ENCODE measurements around the gene ACAT2.
"Not testable (repeated sequence)": the region's sequence is repeated elsewhere in the genome, so short reads cannot be mapped to it uniquely, and the experiment has no call there.

ACAT2 gene

GRCh38 chr6:159732550-159732949 lies 29.3 kb upstream of the ACAT2 start:
- DNase-seq, result not testable (repeated sequence)

DNA sequence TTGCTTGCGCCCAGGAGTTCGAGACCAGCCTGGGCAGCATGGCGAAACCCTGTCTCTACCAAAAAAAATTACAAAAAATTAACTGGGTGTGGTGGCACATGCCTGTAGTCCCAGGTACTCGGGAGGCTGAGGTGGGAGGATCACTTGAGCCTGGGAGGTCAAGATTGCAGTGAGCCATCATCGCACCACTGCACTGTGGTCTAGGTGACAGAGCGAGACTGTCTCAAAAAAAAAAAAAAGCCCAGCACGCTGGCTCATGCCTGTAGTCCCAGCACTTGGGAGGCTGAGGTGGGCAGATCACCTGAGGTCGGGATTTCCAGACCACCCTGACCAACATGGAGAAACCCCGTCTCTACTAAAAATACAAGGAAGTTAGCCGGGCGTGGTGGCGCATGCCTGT lies 28.4 kb upstream of the ACAT2 start:
- DNase-seq, result not testable (repeated sequence)

GRCh38 chr6:159736908-159737307 lies 24.9 kb upstream of the ACAT2 start:
- DNase-seq, result no peak

GRCh38 chr6:159739341-159739740 lies 22.5 kb upstream of the ACAT2 start:
- DNase-seq, result no peak

- DNase-seq, result no peak
These were observed 19.7 kb upstream of the ACAT2 start for GRCh38 chr6:159742165-159742564.

- DNase-seq, result no peak
These were observed 16.8 kb upstream of the ACAT2 start for GRCh38 chr6:159745081-159745480.

DNA sequence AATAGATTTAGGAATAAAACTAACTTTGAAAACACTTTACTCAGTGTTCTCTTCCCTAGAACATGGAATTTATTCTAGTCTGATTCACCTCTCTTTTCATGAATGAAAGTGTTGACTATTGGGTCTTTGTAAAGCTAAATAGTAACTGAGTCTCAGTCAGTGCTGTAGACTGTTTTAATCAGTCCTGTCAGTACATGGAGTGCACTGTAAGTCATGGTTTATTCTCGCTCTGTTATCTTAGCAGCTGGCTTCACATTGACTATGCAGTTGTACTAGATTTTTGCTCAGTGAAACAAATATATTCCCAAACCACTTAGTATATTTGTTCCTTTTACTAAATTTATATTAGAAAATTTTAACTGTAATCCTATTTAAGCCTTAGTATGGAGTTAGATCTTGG lies 15.1 kb upstream of the ACAT2 start:
- no peak for DNase-seq

DNA sequence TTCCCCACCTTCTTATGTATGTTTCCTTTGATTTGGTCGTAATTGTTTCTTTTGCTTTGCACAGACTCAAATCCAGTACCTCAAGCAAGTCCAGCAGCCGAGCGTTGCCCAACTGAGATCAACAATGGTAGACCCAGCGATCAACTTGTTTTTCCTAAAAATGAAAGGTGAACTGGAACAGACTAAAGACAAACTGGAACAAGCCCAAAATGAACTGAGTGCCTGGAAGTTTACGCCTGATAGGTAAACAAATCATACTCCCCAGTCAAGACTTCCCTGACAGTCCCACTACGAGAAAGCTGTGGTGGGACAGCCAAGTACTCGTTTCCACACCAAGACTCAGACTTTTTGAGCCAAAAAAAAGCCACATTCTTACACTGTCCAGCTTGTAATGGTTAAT lies 13.7 kb upstream of the ACAT2 start:
- not testable (repeated sequence) for DNase-seq

DNA sequence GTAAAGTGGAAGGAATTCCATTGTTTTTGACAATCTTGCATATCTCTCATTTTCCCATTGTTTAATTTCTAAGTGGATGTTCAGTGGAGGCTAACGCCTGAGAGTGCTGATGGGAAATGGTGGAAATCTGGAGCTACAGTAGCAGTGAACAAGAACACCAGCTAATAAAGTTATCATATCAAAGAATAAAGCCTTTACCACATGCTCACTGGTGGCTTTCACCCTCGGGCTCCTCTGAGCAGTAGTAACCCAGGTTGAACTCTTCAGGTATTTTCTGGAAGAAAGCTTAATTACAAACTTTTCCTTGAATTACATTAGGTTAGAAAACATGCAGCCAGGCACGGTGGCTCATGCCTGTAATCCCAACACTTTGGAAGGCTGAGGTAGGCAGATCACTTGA lies 10.4 kb upstream of the ACAT2 start:
- no peak for DNase-seq

DNA sequence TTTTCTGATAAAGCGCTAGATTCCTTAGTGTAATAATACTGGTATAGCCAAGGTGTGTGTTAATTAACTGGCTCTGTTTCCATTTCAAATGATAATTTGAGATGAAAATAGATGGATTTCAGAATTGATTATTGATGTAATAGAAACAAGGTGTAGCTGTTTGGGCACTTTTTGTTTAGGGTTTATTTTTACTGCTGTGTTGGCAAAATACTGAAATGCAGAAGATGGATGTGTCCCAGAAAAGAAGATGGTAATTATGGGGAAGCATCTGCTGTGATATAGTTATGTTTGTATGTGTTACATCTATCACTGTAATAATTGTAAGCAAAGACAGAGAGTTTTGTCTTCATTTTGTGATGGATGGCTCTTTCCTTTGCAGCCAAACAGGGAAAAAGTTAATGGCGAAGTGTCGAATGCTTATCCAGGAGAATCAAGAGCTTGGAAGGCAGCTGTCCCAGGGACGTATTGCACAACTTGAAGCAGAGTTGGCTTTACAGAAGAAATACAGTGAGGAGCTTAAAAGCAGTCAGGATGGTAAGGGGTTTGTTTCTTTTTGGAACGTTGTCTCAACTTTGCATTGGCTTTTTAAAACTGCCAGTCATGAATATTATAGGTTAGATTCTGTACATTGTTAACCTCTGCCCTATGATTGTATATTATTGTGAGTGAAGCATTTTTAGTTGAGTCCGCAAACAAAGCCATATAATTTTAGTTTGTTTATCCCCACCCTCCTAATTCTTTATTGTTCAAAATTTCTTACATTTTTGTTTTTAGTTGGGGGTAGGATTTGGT lies 8.6 kb upstream of the ACAT2 start:
- DNase-seq, result no peak

DNA sequence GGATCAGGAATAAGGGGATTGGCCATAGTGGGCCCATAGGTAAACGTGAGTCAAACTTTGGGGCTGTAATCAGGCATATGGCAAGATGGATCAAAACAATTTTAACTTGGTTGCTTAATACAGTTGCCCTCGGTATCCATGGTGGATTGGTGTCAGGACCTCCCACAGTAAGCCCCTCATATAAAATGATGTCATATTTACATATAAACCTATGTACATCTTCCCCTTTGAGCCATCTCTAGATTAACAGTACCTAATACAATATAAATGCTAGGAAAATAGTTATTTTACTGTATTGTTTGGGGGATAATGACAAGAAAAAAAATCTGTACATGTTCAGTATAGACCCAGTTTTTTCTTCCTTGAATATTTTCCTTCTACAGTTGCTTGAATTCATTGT lies 7.4 kb upstream of the ACAT2 start:
- no peak for DNase-seq

GRCh38 chr6:159754959-159755914 lies 6.6 kb upstream of the ACAT2 start:
- DNase-seq, result no peak

DNA sequence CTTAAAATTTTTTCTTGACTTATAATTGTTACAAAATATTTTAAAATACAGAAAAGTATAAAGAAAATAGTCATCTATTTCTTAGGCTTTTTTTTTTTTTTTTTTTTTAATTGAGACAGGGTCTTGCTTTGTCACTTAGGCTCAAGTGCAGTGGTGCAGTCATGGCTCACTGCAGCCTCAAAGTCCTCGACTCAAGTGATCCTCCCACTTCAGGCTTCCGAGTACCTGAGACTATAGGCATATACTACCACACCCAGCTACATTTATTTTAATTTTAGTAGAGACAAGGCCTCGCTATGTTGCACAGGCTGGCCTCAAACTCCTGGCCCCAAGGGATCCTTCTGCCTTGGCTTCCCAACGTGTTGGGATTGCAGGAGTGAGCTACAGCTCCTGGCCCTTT lies 5.3 kb upstream of the ACAT2 start:
- DNase-seq, result no peak

DNA sequence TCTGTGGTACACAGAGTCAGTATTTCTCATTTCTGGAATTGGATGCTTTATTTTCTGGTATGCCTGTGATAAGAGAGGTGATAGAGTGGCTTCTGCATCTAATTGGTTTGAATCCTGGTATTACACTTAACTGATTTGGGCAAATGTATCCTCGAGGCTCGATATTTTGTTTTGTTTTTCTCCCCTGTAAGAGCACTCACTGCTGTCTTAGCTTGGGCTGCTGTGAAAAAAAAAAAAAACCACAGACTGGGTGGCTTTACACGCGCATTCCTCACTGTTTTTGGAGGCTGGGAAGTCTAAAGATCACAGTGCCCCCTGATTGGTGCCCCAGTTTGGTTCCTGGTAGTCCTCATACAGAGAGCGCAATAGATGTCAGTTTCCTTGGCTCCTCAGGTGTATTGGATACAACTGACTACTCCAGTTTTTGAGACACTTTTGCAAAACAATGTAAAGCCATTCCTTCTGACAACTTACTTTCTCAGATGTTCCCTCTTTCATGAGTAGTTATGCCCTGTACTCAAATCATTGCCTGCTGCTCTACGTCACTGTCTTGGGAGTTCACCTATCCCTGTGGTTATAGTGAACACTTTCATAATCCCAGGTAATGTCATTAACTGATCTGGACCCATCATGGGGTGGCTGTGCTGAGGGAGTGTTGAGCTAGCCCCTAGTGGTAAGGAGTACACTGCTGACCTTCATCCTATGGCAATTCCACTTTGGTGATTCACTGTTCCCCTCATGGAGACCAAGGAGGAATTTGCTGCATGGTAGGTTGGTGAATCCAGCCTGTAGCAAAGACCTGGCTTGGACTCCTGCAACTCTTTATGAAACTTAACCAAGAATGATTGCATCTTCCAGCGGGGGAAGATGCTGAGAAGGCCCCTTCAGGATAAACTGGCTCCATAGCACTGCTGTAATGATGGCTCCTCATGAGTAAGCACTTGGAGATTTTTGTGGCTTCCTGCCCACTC lies 3.5 kb upstream of the ACAT2 start:
- DNase-seq, result peak; percentile 94

- DNase-seq, result no peak
These were observed 2.2 kb upstream of the ACAT2 start for GRCh38 chr6:159759645-159760044.

DNA sequence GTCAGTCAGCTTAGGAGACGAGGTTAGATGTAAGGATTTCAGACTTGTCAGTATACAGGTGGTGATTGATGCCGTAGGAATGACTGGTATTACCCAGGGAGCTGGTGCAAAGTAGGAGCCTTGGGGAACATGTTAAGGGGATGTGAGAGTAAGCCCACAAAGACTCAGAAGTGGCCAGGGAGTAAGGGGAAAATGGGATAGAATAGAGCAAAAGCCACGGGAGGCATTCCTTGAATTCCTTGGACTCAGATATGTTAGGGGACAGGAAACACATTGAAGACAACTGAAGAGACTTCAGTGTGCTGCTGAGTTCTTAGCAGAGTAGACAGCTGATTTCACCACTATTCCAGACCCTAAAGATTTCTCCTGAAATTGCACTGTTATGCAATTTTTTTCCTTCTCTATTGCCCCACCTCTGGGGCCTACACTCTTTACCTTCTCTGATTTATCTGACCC lies 1.2 kb upstream of the ACAT2 start:
- DNase-seq, result peak; percentile 96

DNA sequence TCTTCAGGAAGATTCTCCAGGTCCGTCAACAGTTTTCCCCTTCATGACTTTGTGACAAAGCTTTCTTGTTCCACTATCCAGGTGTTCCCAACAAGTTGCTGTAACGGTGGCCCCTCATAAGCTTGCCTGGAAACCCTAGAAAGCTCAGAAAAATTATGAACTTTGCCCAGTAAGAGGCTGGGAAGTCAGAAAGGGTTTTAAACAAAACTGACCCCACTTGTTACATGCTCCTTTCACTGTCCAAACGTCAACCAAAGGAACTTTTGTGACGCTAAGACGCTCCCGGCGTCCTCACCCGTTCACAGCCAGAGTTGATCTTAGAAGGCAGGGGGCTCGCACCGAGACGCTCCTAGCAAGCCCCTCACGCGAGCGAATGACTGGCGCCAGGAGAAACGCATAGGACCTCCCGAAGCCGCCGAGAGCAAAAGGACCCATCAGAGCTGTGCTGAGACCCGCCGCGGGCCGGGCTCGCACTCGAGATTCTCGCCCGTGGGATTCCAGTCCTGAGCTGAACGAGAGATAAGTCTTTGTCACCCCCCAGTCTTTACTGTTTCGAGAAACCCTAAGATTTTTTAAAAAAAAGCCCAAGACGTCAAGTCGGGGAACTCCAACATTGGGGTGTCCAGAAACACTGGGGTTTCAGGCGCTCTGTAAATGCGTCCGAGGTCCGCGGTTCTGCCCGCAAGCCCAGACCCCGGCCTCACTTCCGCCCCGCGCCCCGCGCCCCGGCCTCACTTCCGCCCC lies 544 bp upstream of the ACAT2 start:
- peak; percentile 10 for DNase-seq

DNA sequence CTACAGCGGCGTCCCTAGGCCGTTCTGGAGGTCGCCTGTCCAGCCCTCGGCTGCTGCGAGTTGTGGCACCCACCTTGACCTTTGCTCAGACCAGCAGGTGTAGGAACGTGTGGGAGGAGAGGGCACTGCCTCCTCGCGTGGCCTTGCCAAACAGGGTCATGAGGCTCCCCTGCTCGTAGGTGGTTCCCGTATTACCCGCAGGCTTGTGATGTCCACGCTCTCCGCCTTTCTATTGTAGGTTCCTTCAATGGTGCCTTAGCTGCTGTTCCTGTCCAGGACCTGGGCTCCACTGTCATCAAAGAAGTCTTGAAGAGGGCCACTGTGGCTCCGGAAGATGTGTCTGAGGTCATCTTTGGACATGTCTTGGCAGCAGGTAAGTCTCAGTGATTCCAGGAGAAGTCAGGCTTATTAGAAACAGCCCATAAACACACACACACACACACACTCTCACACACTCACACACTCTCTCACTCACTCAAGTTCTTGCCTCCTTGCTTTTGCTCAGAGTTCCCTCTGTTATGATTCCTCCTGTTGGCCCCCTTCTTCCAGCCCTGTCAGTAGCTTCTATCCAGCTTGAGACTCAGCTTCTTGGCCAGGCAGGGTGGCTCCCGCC lies 942 bp downstream of the ACAT2 start:
- DNase-seq, result no peak

DNA sequence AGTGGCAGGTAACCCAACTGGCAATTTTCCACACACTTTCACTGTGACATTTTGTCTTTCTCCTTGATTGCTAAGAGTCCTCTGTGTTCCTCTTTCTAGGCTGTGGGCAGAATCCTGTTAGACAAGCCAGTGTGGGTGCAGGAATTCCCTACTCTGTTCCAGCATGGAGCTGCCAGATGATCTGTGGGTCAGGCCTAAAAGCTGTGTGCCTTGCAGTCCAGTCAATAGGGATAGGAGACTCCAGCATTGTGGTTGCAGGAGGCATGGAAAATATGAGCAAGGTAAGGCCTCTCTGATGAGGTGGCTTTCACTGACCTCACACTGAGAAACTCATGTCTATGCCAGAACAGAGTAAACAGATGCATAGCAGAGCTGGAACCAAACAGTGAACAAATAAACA lies 5.1 kb downstream of the ACAT2 start:
- no peak for DNase-seq

- no peak for DNase-seq
These were observed 7.6 kb downstream of the ACAT2 start for GRCh38 chr6:159769470-159769869.

GRCh38 chr6:159772196-159772595 lies 10.4 kb downstream of the ACAT2 start:
- DNase-seq, result no peak
